GM19351 (cell line): ENCODE results near the gene CACNA2D2.

Source experiments
- ATAC-seq: cut with Tn5 transposase; IDR thresholded peaks from one replicate; pipeline ENCODE4 v1.9.1; 2021; ENCODE audit warnings: mild to moderate bottlenecking, moderate library complexity; ENCODE audit not compliant: unreplicated experiment

Gene CACNA2D2

GRCh38 chr3:50503504-50504342, at the start of gene CACNA2D2:
TSS of gene CACNA2D2 (minus strand) at chr3:50503634. CDS start at chr3:50503423, 211 bp downstream.
- ATAC-seq, result no peak

GRCh38 chr3:50552598-50552997, 49.2 kb upstream of the CACNA2D2 start:
- no peak for ATAC-seq

- no peak for ATAC-seq
Measured at GRCh38 chr3:50551681-50552435, 48.4 kb upstream of the CACNA2D2 start.

- no peak for ATAC-seq
Measured at GRCh38 chr3:50551054-50551659, 47.7 kb upstream of the CACNA2D2 start.

GRCh38 chr3:50550079-50550736, 46.8 kb upstream of the CACNA2D2 start:
- no peak for ATAC-seq

GRCh38 chr3:50549226-50549625, 45.8 kb upstream of the CACNA2D2 start:
- no peak for ATAC-seq

- no peak for ATAC-seq
Measured at GRCh38 chr3:50545781-50546180, 42.3 kb upstream of the CACNA2D2 start.

- peak; percentile 56 for ATAC-seq
Measured at GRCh38 chr3:50542177-50543034, 39.0 kb upstream of the CACNA2D2 start.

GRCh38 chr3:50539356-50540286, 36.2 kb upstream of the CACNA2D2 start:
- ATAC-seq, result no peak

GRCh38 chr3:50537421-50538129, 34.1 kb upstream of the CACNA2D2 start:
- no peak for ATAC-seq

- no peak for ATAC-seq
Measured at GRCh38 chr3:50536471-50537180, 33.2 kb upstream of the CACNA2D2 start.

- no peak for ATAC-seq
Measured at GRCh38 chr3:50534681-50535330, 31.4 kb upstream of the CACNA2D2 start.

GRCh38 chr3:50533807-50534461, 30.5 kb upstream of the CACNA2D2 start:
- ATAC-seq, result no peak

- no peak for ATAC-seq
Measured at GRCh38 chr3:50533316-50533715, 29.9 kb upstream of the CACNA2D2 start.

- ATAC-seq, result no peak
Measured at GRCh38 chr3:50532062-50532705, 28.8 kb upstream of the CACNA2D2 start.

GRCh38 chr3:50531201-50531600, 27.8 kb upstream of the CACNA2D2 start:
- ATAC-seq, result no peak
